SK-N-SH (cell line): ENCODE data around the gene PLA2G2F.

Source experiments
- CTCF ChIP-seq: fragments of 200-600 bp; sonication (generic); IDR thresholded peaks from 2 replicates; pipeline ENCODE4 v1.6.1; 2017; ENCODE audit warnings: antibody characterized with exemption, mild to moderate bottlenecking, moderate library complexity
- JUND ChIP-seq: IDR thresholded peaks from 2 replicates; pipeline ENCODE4 v1.4.0; 2012
- MAX ChIP-seq: IDR thresholded peaks from 2 replicates; pipeline ENCODE4 v1.4.0; 2012; ENCODE audit warnings: low read depth
- MXI1 ChIP-seq: IDR thresholded peaks from 2 replicates; pipeline ENCODE4 v1.6.1; 2012; ENCODE audit warnings: mild to moderate bottlenecking, low read depth, low read length, improper control_type of control experiment
- RAD21 ChIP-seq: IDR thresholded peaks from 2 replicates; pipeline ENCODE4 v1.6.1; 2012; ENCODE audit warnings: mild to moderate bottlenecking, low read length
- SMC3 ChIP-seq: IDR thresholded peaks from 2 replicates; pipeline ENCODE4 v1.6.1; 2012; ENCODE audit warnings: low read depth, low read length, improper control_type of control experiment
- TAF1 ChIP-seq: IDR thresholded peaks from 2 replicates; pipeline ENCODE4 v1.6.1; 2012; ENCODE audit warnings: low read depth, mild to moderate bottlenecking, low read length, moderate library complexity, borderline replicate concordance
- TEAD4 ChIP-seq: IDR thresholded peaks from 2 replicates; pipeline ENCODE4 v1.4.0; 2012; ENCODE audit warnings: mild to moderate bottlenecking, borderline replicate concordance; ENCODE audit not compliant: insufficient read depth
- YY1 ChIP-seq: IDR thresholded peaks from 2 replicates; pipeline ENCODE4 v1.4.0; 2012; ENCODE audit warnings: low read depth, mild to moderate bottlenecking

- TF ChIP-seq MAX: no peak
- TF ChIP-seq SMC3: no peak
- no peak for TF ChIP-seq CTCF
- TF ChIP-seq TEAD4: no peak
- TF ChIP-seq JUND: no peak
- TF ChIP-seq TAF1: no peak
- no peak for TF ChIP-seq MXI1
- TF ChIP-seq RAD21: no peak
- no peak for TF ChIP-seq YY1
Observed at GRCh38 chr1:20167126-20167525, 28.0 kb downstream of the PLA2G2F start.
